ENCODE data around the gene MESD.

Gene MESD

DNA sequence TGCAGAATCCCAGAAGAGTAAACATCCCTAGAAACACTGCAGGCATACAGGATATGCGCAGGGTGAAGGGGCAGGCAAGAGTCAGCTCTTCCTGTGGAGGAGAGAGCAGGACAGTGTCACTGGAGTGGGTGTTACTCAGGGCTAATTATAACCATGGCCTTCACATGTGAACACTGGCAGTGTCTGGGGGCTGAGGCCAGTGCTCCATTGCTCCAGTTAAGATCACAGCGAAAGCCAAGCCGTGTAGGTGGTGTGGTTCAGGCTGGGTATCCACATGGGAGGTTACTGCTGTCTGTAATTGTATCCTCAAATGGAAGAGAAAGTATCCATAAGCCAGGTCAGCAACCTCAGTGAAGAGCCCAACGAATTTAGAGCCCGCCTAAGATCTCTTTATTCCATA is 84.6 kb downstream of the MESD start:
- no peak for DNase-seq (ENCODE audit: low read depth)

DNA sequence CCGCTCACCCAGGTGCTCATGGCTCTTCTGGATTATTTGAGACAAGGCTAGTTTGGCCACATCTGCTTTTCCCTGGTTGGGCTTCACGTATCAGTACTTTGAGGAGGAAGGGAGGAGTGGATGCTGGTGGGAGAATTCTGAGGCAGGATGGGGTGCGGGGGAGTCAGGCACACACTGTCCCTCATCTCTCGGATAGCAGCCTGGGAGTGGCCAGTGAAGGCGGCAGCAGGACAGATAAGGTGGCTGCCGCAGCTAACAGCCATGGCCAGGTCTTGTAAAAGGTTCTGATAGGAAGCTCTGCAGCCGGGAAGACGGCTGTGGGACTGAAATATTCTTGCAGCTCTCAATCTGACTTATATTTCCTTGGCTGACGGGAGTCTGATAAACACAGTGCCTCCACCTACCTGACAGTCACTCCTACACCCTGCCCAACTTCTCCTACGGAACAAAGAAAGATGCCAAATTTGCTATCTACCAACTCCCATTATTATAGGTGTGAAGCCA is 87.3 kb downstream of the MESD start:
- no peak for DNase-seq (ENCODE audit: low read depth)

DNA sequence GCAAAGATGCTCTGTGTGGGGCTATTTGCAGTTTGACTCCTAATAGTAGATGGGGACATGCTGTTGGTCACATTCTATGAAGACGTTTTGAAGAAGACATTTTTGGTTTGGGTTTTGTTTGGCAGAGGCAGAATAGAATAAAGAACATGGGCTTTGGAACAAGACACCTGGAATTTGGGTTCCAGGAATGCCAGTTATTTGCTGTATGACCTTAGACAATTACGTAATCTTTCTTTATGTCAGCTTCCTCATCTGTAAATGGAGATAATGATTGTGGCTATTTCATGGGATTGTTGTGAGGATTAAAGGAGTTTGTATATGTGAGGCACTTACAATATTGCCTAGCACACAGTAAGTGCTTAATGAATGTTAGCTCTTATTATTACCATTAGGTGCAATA is 91.6 kb downstream of the MESD start:
- no peak for DNase-seq (ENCODE audit: low read depth)

All from activated gamma-delta T cell treated with anti-CD3 and anti-CD28 coated beads, Interleukin-2, amount 50 U/mL, for 16 hours (primary cell).